Endodermal cell (in vitro differentiated cells): Measurements from ENCODE around the gene XYLT1. TPM values are rescaled to one million over a fixed set of nuclear protein-coding genes. Genes with fewer than 3 reads are reported as not detected.

ENCODE experiments used
- DNase-seq: peaks from one replicate; pipeline ENCODE4 v3.0.0-alpha.2; 2017
- H3K27ac ChIP-seq: 2 replicates; pipeline ENCODE4 v1.5.1; 2013; ENCODE audit warnings: mild to moderate bottlenecking, low read depth, low read length, moderate library complexity
- H3K27me3 ChIP-seq: 2 replicates; pipeline ENCODE4 v1.6.1; 2013; ENCODE audit warnings: mild to moderate bottlenecking, low read length, moderate library complexity; ENCODE audit not compliant: insufficient read depth, control insufficient read depth, poor library complexity, severe bottlenecking
- H3K36me3 ChIP-seq: 2 replicates; pipeline ENCODE4 v1.7.0; 2013; ENCODE audit warnings: mild to moderate bottlenecking, low read length, moderate library complexity; ENCODE audit not compliant: control insufficient read depth, insufficient read depth
- H3K4me1 ChIP-seq: one replicate; pipeline ENCODE4 v1.7.0; 2013; ENCODE audit warnings: low read length; ENCODE audit not compliant: control insufficient read depth, insufficient read depth
- H3K4me3 ChIP-seq: 2 replicates; pipeline ENCODE4 v1.5.1; 2013; ENCODE audit warnings: mild to moderate bottlenecking, low read length, moderate library complexity
- H3K9ac ChIP-seq: 2 replicates; pipeline ENCODE4 v1.6.1; 2013; ENCODE audit warnings: mild to moderate bottlenecking, low read length, moderate library complexity; ENCODE audit not compliant: poor library complexity, severe bottlenecking; ENCODE audit errors: extremely low read depth
- H3K9me3 ChIP-seq: 2 replicates; pipeline ENCODE4 v1.6.1; 2013; ENCODE audit warnings: mild to moderate bottlenecking, low read length, moderate library complexity; ENCODE audit not compliant: control insufficient read depth
- H3K27ac Mint-ChIP-seq: 2 replicates; pipeline ENCODE4 v1.8.0; 2020; ENCODE audit warnings: mixed read lengths
- H3K27me3 Mint-ChIP-seq: 2 replicates; pipeline ENCODE4 v1.8.0; 2021; ENCODE audit warnings: mild to moderate bottlenecking, mixed read lengths; ENCODE audit not compliant: insufficient read depth
- H3K36me3 Mint-ChIP-seq: 2 replicates; pipeline ENCODE4 v1.8.0; 2020; ENCODE audit warnings: low read depth, mixed read lengths
- H3K4me1 Mint-ChIP-seq: 2 replicates; pipeline ENCODE4 v1.8.0; 2020; ENCODE audit warnings: mixed read lengths
- H3K4me3 Mint-ChIP-seq: 2 replicates; pipeline ENCODE4 v1.8.0; 2020; ENCODE audit warnings: mild to moderate bottlenecking, moderate library complexity, mixed read lengths
- H3K9me3 Mint-ChIP-seq: 2 replicates; pipeline ENCODE4 v1.8.0; 2020; ENCODE audit warnings: mild to moderate bottlenecking, mixed read lengths
- WGBS, 2 experiments: methylation state at CpG; one replicate each; pipeline versions ENCODE4 v1.1.5 to v1.1.7; 2013; ENCODE audit warnings: missing lambda C conversion rate in 2 of 2, mixed read lengths in 1 of 2; ENCODE audit not compliant: insufficient coverage in 1 of 2, insufficient read length in 1 of 2; 5-methylcytosine and 5-hydroxymethylcytosine counted together
- total RNA-seq, 2 donors: library from RNA; stranded (reverse); fragmentation: NEBNext Ultra II Directional in 1 of 2; extraction: Animal tissue kit (Norgen Biotek cat#: 25700) in 1 of 2; gene quantifications; 2 replicates in 1 of 2; 3 replicates in 1 of 2; pipeline ENCODE4 v1.2.1, GENCODE V29; 2021
- TF ChIP-seq, protein P1 (sequence below): fragments of 200-600 bp; sonication (generic); conservative IDR thresholded peaks from 2 replicates; pipeline ENCODE4 v1.5.0; 2021; ENCODE audit warnings: antibody characterized with exemption, mild to moderate bottlenecking

The XYLT1 gene
- total RNA-seq, 2 donors from 2014 or later = 26.8 to 28.5 TPM

DNA sequence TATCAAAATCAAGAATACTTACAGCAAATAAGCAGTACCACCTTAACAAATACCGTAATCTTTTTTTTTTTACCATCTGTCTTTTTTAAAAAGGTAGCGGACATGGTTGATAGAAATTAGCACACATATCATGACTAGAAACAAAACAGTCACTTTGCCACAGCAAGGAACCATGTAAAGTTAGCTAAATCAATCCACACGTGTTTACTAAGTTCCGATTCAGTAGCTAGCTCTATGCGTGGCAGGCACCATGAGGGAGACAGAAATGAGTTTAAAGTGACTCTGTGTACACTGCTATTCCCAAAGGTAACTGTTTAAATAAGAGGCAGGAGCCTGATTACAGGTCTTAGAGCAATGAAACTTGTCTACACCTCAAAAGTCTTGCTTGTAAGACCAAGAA lies 108.6 kb downstream of the XYLT1 start:
- 90 to 100% methylated on average over 2 to 5 of the region's 5 CpGs for WGBS, 2 experiments
- Mint-ChIP-seq H3K9me3 (no peaks in the 10 kb centered on the region), H3K36me3 (no peaks in the 10 kb centered on the region), H3K4me3 (no peak overlapping the region), H3K27ac (no peak overlapping the region), H3K4me1 (peaks cover 52% of the 10 kb centered on the region), H3K27me3 (no peaks in the 10 kb centered on the region)
- no peaks in the 10 kb centered on the region for H3K27me3 ChIP-seq
- TF ChIP-seq, protein P1, sequence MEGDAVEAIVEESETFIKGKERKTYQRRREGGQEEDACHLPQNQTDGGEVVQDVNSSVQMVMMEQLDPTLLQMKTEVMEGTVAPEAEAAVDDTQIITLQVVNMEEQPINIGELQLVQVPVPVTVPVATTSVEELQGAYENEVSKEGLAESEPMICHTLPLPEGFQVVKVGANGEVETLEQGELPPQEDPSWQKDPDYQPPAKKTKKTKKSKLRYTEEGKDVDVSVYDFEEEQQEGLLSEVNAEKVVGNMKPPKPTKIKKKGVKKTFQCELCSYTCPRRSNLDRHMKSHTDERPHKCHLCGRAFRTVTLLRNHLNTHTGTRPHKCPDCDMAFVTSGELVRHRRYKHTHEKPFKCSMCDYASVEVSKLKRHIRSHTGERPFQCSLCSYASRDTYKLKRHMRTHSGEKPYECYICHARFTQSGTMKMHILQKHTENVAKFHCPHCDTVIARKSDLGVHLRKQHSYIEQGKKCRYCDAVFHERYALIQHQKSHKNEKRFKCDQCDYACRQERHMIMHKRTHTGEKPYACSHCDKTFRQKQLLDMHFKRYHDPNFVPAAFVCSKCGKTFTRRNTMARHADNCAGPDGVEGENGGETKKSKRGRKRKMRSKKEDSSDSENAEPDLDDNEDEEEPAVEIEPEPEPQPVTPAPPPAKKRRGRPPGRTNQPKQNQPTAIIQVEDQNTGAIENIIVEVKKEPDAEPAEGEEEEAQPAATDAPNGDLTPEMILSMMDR = no peak
- no peak overlapping the region for H3K9ac ChIP-seq
- H3K27ac ChIP-seq = no peak overlapping the region
- DNase-seq = no peak
- no peak overlapping the region for H3K4me3 ChIP-seq
- H3K9me3 ChIP-seq = no peaks in the 10 kb centered on the region
- peaks cover 3% of the 10 kb centered on the region for H3K4me1 ChIP-seq
- no peaks in the 10 kb centered on the region for H3K36me3 ChIP-seq

- Mint-ChIP-seq H3K27ac (no peak overlapping the region), H3K27me3 (no peaks in the 10 kb centered on the region), H3K4me1 (peaks cover 54% of the 10 kb centered on the region), H3K4me3 (no peak overlapping the region), H3K9me3 (no peaks in the 10 kb centered on the region), H3K36me3 (no peaks in the 10 kb centered on the region)
- Histone ChIP-seq H3K9me3 (no peaks in the 10 kb centered on the region), H3K4me3 (no peak overlapping the region), H3K9ac (no peak overlapping the region), H3K27me3 (no peaks in the 10 kb centered on the region), H3K4me1 (peaks cover 8% of the 10 kb centered on the region), H3K36me3 (no peaks in the 10 kb centered on the region), H3K27ac (no peak overlapping the region)
- TF ChIP-seq, protein P1 = no peak
- DNase-seq = no peak
- WGBS, 2 experiments = 72 to 85% methylated on average over 5 to 7 of the region's 7 CpGs
Observed at GRCh38 chr16:17360693-17361122, 110.1 kb downstream of the XYLT1 start.

DNA sequence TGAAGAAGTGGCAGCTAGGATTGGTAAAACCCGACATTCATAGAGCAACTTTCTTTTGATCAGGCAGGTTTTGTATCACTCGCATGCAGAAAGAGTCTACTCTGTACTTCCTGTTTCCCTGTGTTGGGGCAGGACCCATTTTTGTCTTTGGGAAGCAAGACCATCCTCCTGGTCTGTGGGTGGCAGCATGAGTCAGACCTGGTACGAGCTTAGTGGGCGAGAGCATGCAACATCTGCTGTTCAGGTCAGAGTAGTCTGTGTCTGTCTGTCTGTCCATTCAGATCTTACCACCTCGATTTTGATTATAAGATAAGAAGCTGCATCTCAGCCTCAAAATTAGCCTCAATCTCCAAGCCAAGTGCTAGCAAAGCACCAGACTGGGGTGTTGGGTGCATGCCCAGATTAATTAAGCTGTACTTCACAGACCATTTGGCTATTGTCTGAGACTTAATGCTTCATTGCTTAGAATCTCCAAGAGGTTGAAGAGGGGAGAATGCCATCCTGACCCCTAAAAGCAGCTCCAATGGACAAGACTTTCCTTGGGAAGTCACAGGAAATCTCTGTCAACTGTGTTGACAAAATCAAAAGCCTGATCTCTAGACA lies 110.9 kb downstream of the XYLT1 start:
- no peaks in the 10 kb centered on the region for H3K36me3 Mint-ChIP-seq
- no peak overlapping the region for H3K4me3 ChIP-seq
- no peak overlapping the region for H3K27ac ChIP-seq
- no peak overlapping the region for H3K4me3 Mint-ChIP-seq
- H3K9ac ChIP-seq = no peak overlapping the region
- H3K9me3 Mint-ChIP-seq = no peaks in the 10 kb centered on the region
- H3K27ac Mint-ChIP-seq = no peak overlapping the region
- H3K27me3 ChIP-seq = no peaks in the 10 kb centered on the region
- H3K36me3 ChIP-seq = no peaks in the 10 kb centered on the region
- H3K4me1 ChIP-seq = peaks cover 8% of the 10 kb centered on the region
- no peaks in the 10 kb centered on the region for H3K9me3 ChIP-seq
- H3K4me1 Mint-ChIP-seq = peaks cover 46% of the 10 kb centered on the region
- DNase-seq = no peak
- TF ChIP-seq, protein P1 = no peak
- WGBS, 2 experiments = 94 to 97% methylated on average over 5 of the region's 5 CpGs
- H3K27me3 Mint-ChIP-seq = no peaks in the 10 kb centered on the region
